HG03460 (cell line): Measurements from ENCODE around the gene DERL3.

Experiments
- ATAC-seq: cut with Tn5 transposase; IDR thresholded peaks from one replicate; pipeline ENCODE4 v1.9.1; 2021; ENCODE audit not compliant: unreplicated experiment

Gene DERL3

GRCh38 chr22:23847991-23848864 lies 9.4 kb upstream of the DERL3 start:
- no peak for ATAC-seq

GRCh38 chr22:23847310-23847920 lies 8.6 kb upstream of the DERL3 start:
- ATAC-seq: no peak

GRCh38 chr22:23846081-23846469 lies 7.3 kb upstream of the DERL3 start:
- no peak for ATAC-seq

GRCh38 chr22:23845265-23846080 lies 6.7 kb upstream of the DERL3 start:
- ATAC-seq: no peak

GRCh38 chr22:23844739-23845202 lies 6.0 kb upstream of the DERL3 start:
- no peak for ATAC-seq

- ATAC-seq: no peak
These were observed 3.8 kb upstream of the DERL3 start for GRCh38 chr22:23842599-23842998.

- no peak for ATAC-seq
These were observed 3.1 kb upstream of the DERL3 start for GRCh38 chr22:23841736-23842445.

GRCh38 chr22:23841292-23841691 lies 2.5 kb upstream of the DERL3 start:
- no peak for ATAC-seq

- ATAC-seq: no peak
These were observed 1.2 kb upstream of the DERL3 start for GRCh38 chr22:23840026-23840425.

- ATAC-seq: no peak
These were observed 710 bp downstream of the DERL3 start for GRCh38 chr22:23837911-23838680.

GRCh38 chr22:23837496-23837859 lies 1.3 kb downstream of the DERL3 start:
- no peak for ATAC-seq

GRCh38 chr22:23836692-23837495 lies 1.9 kb downstream of the DERL3 start:
- no peak for ATAC-seq

- ATAC-seq: no peak
These were observed 2.5 kb downstream of the DERL3 start for GRCh38 chr22:23836281-23836680.

- ATAC-seq: no peak
These were observed 3.2 kb downstream of the DERL3 start for GRCh38 chr22:23835484-23836144.

GRCh38 chr22:23834793-23835483 lies 3.9 kb downstream of the DERL3 start:
- no peak for ATAC-seq

GRCh38 chr22:23834406-23834792 lies 4.4 kb downstream of the DERL3 start:
- ATAC-seq: no peak

GRCh38 chr22:23833911-23834317 lies 4.9 kb downstream of the DERL3 start:
- no peak for ATAC-seq

GRCh38 chr22:23833017-23833751 lies 5.6 kb downstream of the DERL3 start:
- no peak for ATAC-seq
